B cell (primary cell): Measurements from ENCODE around the gene ZMYND8.

Source experiments
- EZH2 ChIP-seq: IDR thresholded peaks from 2 replicates; pipeline ENCODE4 v1.6.1; 2012; ENCODE audit warnings: borderline replicate concordance, low read depth, mild to moderate bottlenecking, moderate library complexity, low read length; ENCODE audit not compliant: insufficient read depth, poor library complexity, severe bottlenecking
- TF ChIP-seq, protein P1 (sequence below): fragments of 200-600 bp; IDR thresholded peaks from one replicate; pipeline ENCODE4 v1.8.0; 2022; ENCODE audit warnings: antibody characterized with exemption, mild to moderate bottlenecking

DNA sequence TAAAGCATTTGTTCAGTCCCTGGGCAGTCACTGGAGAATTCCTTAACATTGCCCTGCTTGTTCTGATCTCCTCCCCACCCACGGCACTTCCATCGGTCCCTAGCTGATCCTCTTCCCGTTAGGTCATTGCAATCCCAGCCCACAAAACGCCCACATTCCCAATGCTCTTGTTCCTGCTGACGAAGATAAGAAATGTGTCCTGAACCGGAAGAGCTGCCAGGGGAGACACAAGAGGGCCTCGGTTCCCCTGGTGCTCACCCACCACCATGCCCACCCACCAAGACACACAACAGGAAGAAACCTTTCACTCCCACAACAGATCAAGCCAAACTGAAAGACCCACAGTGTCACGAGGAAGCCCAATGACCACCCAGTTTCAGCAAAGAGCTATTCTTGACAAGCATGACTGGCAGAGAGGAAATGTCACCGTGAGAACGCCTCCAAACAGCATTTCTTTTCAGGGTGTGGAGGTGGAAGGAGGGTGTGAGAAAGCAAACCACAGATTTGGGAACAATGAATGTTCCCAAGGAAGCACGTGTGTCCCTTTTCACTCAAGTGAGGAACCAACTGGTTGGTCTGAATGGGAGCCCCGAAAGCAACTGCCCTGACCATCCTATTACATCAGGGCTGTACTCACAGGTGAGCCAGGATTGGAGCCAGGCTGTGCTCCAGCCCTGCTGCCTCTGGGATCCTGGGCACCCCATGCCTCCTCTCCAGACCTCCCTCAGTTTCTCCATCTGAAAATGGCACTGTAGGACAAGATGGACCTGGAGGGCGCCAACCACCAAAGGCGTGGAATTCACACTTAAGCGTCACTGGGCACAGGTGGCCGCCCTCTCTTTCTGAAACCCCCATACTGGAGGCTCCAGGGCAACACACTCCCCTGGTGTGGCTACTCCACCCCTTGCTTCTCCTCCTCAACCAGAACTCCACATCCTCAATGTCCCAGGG is 97.5 kb downstream of the ZMYND8 start:
- TF ChIP-seq, protein P1, sequence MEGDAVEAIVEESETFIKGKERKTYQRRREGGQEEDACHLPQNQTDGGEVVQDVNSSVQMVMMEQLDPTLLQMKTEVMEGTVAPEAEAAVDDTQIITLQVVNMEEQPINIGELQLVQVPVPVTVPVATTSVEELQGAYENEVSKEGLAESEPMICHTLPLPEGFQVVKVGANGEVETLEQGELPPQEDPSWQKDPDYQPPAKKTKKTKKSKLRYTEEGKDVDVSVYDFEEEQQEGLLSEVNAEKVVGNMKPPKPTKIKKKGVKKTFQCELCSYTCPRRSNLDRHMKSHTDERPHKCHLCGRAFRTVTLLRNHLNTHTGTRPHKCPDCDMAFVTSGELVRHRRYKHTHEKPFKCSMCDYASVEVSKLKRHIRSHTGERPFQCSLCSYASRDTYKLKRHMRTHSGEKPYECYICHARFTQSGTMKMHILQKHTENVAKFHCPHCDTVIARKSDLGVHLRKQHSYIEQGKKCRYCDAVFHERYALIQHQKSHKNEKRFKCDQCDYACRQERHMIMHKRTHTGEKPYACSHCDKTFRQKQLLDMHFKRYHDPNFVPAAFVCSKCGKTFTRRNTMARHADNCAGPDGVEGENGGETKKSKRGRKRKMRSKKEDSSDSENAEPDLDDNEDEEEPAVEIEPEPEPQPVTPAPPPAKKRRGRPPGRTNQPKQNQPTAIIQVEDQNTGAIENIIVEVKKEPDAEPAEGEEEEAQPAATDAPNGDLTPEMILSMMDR: no peak
- no peak for TF ChIP-seq EZH2
